NCI-H2029 (cell line): ENCODE measurements around the gene MCU.
"Not testable (repeated sequence)": the region's sequence is repeated elsewhere in the genome, so short reads cannot be mapped to it uniquely, and the experiment has no call there.

ENCODE experiments used
- DNase-seq: peaks from one replicate; lab custom pipeline; 2025; lab: John Stamatoyannopoulos, UW

The MCU gene

DNA sequence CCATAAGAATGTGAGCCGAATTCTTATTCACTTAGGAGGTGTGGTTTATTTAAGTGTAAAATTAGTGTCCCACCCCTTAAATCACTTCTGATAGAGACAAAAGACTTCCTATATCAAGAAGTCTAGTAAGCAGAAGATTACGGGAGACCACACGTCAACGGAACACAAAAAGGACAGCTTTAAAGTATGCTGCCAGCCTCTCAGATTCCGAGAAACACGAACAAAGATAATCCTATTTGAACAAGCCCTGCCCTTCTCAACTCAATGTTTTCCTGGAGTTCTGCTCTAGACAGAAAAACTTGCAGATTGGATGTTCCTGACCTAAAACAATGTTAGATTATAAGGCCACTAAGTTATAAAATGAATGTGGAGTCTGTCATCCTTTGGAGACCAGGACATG lies 4.9 kb upstream of the MCU start:
- no peak for DNase-seq

DNA sequence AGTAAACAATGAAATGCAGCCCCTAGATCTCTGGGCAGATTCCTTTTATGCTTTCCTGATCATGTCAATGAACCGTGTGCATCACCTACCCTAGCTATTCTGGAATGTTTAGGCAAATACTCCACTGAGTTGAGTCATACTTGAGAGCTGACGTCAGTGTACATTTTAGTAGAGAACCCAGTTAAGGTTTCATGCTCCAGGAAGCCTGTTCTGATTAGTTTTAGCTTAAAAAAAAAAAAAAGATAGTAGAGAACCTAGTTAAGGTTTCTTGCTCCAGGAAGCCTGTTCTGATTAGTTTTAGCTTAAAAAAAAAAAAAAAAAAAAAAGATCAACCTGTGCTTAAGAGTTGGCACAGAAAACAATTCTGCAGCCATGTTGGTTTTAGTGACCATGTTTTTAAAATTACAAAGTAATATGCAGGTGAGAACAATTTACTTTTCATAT lies 3.7 kb upstream of the MCU start:
- peak; percentile 47 for DNase-seq

DNA sequence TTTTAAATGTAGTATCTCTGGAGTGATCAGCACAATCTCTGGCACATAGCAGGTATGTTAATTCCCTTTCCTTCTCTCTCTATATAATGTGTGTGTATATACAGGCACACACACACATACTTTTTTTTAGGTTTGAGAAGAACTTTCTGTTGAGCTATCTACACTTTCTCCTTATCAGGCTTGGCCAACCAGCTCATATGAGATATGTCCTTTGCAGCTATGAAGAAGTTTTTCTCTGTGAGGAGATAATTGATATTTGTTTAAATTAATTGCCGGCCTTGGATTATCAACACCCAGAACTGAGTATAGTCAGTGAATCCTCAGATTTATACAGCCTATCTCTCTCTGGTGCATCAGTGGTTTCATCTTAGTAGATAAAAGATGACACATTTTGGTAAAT lies 2.3 kb upstream of the MCU start:
- no peak for DNase-seq

DNA sequence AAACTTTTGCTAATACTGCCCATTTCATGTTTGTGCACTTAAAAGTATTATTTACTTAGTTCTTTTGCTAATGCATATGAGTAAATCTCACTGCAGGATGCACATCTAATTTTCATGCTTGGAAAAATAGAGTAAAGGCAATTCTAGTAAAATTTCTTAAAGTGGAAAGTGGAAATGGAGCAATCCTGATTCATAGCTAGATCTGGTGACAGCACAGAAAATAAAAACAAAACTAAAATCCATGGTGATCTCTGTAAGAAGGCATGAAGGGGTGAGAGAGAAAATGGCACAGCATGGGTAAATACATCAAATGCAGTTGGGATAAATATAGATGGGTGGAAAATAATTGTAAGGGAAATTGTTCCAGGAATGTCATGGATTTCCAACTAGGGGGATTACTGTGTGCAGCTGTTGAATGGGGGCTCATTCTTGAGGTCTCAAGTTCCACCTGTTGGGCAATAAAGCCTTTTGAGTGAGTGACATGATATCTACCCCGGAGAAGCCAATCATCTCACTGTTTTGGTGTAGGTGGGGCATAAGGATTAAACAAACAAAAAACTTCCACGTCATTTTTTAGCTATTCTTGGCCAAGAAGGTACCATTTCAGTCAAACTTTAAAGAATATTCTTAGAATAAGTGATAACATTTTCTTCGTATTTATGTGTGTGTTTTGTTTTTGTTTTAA lies 1.7 kb upstream of the MCU start:
- DNase-seq = no peak

DNA sequence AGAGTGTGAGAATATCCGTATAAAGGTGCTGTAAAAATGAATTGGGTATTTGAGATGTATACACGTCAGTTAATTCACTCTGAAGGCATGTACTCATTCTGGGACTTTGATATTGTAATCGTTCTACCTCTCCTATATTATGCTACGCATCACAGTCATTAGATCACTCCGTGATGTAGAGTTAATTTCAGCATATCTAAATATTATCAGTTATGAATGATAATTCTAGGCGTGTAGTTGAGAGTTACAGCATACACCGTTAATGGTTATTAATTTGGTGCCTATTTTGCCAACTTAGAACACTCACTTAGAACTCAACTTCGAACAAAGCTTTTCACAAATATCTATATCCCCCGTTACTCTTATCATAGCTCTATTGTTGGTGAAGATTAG lies 477 bp upstream of the MCU start:
- no peak for DNase-seq

DNA sequence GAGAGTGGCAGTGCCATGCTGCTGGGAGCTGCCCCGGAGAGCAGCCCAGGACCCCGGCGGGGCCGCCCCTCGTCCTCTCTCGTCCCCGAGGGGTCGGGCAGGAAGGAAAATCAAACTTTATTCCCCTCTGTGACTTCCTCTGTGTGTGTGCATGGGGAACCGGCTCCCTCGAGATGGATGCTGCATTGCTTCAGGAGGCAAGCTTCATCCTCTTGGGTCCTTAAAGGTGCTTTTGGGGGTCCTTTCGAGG lies 726 bp downstream of the MCU start:
- DNase-seq = no peak

DNA sequence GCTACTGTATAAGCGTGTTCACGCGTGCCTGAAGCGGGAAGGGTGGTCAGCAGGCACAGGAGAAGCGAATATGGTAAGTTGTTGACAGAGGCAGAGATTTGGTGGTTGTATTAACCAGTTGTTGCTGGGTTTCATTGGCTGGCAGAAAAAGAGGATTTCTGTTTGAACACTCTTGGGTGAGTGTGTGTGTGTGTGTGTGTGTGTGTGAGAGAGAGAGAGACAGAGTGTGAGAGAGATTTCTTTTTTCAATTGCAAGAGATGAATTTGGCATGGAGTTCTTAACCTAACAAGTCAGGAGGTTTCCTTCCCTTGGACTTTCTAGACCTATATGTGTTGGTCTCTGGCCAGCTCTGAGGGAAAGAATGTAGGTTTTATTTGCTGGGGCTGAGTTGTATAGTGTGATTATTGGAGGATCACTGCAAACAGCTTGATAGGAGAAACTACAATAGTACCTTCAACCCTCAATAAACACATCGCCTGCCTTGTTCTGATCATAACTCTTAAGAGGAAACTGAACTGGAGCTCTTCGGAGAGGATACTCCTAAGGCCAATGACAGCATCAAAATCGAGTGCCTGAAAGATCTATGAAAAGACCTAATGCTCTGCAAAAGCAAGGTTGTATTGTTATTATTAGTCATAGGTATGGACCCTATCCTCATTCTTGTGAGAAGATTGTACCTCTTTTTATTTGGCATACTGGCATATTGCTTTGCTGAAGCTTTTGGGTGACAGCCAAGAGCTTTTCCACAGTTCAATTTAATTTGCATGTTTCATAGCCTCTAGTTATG lies 1.2 kb downstream of the MCU start:
- DNase-seq = no peak

DNA sequence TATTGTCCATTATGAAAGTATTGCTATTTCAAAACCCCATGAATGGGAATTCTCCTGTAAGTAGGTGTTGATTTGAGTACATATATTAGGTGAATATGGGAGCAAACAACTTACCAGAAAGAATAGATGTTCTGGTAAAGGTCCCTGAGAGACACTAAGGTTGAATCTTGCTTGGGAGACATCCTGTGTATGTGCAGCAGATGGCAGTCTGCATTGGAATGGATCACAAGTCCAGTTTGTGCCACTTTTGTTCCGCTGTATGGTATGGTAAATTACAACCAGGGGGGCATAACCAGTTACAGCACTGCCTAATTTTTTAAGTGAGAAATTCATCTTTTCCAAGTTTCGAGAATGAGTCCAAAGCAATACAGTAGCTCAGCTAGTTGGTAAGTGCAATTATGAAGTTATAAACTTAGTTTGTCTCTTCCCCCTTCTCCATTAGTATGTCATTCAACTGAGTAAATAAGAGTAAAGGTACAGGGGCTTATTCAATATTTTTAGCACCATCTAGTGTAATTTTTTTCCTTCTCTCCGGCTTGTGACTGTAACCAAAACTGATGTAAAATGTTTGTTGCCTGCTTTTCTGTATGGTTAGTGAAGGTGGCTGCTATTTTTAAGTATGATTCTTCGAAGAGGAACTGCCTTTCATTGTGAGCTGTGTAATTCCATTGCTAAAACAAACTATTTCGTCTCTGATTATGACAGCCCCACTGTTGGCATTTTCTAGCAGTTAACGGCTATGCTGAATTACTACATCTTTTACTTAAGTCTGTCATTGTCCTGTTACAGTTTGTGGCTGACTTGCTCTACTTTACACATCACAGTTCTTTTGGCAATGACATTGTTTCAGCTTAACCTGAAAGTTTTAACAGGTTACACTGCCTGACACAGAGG lies 2.8 kb downstream of the MCU start:
- DNase-seq = no peak

DNA sequence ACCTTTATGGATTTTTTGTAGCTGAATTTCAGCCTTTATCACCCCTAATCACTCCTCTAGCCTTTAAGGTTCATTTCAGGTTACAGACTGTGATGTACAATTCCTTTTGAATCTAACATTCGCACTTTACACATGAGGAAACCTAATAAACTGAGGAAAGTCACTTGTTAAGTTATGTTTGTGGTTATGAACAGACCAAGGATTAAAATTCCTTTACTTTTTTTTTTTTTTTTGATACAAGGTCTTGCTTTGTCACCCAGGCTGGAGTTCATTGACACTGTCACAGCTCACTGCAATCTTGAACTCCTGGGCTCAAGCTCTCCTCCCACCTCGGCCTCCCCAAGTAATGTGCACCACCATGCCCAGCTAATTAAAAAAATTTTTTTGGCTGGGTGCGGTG lies 3.6 kb downstream of the MCU start:
- no peak for DNase-seq

DNA sequence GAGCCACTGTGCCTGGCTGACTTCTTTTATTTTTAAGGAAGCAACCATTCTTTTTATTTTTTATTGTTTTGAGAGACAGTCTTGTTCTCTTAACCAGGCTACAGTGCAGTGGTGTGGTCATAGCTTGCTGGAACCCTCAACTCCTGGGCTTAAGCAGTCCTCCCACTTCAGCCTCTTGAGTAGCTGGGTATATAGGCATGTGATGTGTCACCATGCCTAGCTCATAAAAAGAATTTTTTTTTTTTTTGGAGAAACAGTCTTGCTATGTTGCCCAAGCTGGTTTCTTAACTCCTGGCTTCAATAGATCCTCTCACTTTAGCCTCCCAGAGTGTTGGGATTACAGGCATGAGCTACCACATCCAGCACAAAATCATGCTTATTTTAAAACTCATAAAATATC lies 5.8 kb downstream of the MCU start:
- no peak for DNase-seq

DNA sequence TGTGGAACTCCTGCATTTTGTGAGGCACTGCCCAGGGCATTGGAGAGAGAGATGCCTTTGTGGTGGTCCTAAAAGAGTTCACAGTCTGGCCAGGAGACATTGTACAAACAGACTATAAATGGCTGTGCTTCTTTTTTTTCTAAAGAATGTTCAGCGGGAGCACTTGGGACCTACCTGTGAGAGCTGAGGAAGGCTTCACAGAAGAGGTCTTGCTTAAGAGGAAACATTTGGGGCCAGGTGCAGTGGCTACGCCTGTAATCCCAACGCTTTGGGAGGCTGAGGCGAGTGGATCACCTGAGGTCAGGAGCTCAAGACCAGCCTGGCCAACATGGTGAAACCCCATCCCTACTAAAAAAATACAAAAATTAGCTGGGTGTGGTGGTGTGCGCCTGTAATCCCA lies 10.5 kb downstream of the MCU start:
- not testable (repeated sequence) for DNase-seq

DNA sequence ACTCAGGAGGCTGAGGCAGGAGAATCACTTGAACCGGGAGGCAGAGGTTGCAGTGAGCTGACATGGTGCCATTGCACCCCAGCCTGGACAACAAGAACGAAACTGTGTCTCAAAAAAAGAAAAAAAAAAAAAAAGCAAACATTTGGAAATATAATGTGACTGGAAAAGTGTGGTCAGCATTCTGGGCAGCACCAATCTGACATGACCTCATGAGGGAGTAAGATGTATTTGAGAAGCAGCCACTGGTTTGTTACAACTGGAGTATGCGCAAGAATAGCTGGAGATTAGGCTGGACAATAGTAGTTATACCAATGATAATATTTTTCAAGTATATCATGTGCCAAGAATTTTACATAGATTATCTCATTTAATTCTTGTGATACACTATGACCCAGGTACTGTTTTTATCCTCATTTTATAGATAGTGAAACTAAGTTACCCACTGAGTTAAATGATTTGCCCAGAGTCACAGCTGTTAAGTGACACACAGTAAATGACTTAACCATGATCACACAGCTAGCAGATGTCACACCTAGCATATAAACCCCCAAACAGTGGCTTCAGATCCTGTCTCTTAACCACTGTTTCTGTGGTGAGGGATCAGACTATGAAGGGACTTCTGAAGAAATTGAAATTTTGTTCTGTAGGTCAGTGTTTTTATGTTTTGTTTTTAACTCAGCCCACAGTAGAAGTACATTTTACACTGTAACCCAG lies 11.1 kb downstream of the MCU start:
- no peak for DNase-seq

DNA sequence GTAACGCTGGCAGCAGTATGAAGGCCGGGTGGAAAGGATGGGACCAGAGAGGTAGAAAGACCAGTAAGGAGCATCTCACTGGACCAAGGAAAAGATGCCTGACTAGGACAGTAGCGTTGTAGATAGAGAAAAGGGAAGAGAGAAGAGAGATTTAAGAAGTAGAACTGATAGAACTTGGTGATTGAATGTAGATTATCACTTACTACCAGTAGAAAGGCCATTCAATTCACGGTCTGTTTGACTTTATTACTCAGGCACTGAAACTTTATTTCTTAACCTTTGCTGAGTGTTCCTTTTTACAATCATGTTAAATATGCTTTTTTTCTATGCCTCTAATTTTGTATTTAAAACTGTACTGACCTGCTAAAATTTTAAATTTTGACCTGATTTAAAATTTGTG lies 12.2 kb downstream of the MCU start:
- no peak for DNase-seq

DNA sequence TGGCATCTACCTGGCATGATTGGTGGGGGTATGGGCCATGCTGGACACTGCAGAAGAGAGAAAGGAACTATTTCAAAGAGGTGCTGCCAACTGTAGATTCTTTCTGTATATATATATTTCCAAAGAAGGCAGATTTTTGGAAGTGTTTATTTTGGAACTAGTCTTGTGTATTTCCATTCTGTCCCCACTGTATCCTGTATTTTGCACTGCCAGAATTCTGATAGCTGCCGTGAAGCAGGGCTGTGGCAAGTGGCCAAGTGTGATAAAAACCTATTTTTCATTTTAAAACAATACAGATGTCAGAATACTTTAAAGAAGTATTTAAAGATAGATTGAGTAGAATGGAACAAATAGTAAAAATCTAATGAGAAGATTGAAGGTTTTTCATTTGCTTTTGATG lies 17.1 kb downstream of the MCU start:
- no peak for DNase-seq

DNA sequence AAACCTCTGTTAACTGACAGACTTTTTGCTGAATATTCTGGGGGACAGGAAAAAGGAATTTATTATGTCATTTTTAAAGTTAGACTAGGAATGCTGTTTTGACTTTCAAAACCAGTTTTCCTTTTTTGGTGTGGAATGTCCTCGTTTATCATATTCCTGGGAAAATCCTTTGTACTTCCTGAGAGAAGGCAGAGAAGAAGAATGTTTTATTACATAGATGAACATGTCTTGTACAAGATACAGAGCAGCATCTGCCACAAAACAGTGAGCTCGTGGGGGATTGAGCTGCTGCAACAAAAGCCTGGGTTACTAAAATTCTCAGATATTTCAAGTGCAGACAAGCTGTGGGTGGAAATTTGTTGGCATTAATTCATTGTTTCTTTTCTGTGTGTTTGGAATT lies 20.2 kb downstream of the MCU start:
- DNase-seq = no peak

DNA sequence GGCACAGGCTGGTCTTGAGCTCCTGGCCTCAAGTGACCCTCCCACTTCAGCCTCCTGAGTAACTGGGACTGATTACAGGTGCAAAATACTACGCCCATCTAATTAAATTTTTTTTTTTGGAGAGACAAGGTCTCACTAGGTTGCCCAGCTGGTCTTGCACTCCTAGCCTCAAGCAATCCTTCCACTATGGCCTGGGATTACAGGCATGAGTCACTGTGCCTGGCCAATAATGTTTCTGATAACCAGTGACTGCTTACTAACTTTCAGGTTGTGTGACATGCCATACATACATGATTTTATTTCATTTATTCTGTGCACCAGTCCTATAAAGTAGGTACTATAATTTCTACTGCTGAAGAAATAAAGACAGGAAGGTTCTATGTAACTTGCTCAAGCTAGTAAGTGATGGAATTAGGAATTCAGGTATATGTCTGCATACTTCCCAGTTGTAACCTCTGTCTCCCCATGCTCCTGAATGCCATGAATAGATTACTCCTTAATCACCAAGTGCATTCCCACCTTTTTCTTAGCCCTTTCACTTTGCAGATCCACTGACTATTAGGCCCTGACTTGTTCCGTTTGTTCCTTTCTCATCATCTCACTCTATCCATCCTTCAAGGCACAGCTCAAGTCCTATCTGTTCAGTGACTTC lies 28.1 kb downstream of the MCU start:
- DNase-seq = no peak

DNA sequence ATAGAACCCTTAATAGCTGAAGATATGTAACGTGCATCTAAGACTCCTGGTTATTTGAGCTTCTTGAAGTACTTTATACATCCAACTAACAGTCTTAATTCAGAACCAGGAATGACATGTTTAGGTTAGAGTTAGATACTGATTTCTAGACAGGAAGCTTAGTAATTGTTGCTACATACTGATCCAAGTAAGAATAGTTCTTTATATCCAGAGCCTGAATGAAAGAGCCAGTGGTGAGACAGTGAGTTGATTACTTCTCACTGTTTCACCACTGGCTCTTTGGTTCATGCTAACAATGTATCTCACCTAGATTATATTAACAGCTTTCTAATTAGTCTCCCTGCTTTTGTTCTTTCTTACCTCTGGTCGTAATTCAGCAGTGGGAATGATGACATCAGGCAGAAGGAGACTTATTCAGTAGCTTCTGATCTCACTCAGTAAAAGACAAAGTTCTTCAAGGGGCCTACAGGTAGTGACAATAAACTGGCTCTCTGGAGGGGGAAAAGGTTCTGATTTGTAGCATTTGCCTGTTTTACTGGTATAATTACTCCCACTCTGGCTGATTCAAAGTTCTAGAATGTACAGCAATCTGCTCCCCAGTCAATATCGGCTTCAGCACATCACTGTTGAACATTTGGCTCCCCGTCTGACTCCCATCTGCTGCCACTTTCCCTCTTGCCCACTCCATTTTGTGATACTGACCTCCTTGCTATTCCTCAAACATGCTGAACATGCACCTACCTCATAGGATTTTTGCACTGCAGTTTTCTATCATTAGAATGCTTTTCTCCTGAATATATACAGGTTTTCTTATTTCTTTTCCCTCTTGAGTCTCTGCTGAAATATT lies 29.1 kb downstream of the MCU start:
- DNase-seq = no peak

DNA sequence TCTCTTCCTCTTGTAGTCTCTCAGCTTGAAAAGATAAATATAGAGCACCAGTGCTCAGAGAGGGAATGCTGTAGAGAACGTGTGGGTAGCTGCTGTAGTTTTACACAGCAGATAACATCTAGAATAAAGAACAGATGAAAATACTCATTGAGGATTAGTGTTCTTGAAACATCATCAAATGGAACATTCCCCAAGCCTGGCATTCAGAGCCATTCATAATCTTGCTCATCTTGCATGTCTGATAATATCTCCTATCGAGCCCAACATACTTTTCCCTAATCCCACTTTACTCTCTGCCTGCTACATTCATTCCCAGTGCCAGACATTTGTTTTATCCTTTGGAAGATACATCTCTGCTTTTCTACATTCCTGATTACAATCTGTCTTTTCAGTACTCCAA lies 35.2 kb downstream of the MCU start:
- DNase-seq = no peak

DNA sequence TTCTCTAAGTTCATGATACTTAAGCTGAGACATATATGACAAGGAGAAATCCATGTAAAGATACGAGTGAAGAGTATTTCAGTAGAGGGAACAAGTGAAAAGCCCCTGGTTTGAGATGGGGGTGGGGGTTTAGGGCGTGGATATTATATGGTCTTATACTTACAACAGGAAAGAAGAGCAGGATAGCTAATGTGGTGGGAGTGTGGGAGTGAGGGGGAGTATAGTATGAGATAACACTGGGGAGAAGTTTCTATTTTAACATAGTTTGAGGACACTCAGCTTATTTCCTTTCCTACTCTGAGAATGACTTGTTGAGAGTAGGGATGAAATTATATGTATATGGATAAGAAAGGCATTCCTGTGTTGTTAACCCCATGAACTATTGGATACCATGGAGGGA lies 36.5 kb downstream of the MCU start:
- DNase-seq = no peak

DNA sequence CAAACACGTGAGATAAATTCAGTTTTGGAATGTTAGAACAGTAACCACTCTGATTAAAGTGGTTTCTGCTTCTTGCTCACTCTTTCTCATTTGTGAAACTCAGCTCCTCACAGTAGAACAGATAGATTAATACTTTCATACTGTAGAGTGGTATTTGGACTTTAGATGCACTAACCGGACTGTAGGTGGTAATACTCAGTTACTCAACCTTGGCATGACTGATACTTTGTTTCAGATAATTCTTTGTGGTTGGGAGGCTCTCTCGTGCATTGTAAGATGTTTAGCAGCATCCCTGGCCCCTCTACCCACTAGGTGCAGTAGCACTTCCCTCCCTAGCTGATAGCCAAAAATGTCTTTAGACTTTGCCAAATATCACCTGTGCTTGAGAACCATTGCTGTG lies 37.6 kb downstream of the MCU start:
- no peak for DNase-seq

DNA sequence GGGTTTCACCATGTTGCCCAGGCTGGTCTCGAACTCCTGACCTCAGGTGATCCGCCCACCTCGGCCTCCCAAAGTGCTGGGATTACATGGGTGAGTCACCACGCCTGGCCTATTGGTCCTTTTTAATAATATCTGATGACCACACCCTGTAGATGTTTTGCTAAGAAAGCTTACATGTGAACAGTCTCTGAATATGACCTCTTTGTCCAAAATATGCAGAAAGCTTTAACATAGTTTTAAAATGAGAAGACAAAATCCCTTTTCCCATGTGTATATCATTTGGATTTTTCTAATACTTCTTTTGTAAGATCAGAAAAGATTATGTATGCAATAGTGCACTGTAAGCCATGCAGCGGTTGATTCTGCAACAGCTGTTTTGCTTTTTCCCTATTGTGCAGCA lies 38.5 kb downstream of the MCU start:
- no peak for DNase-seq
